Nephron progenitor cell (in vitro differentiated cells): Measurements from ENCODE around the gene CSNK2B.

Experiments used
- DNase-seq: peaks from one replicate; pipeline ENCODE4 v3.0.0; 2021
- H3K27ac Mint-ChIP-seq: 2 replicates; pipeline ENCODE4 v1.8.0; 2021; ENCODE audit warnings: mild to moderate bottlenecking, moderate library complexity, mixed read lengths
- H3K27me3 Mint-ChIP-seq: 2 replicates; pipeline ENCODE4 v1.8.0; 2021; ENCODE audit warnings: mild to moderate bottlenecking, low read depth, mixed read lengths; ENCODE audit not compliant: poor library complexity
- H3K36me3 Mint-ChIP-seq: 2 replicates; pipeline ENCODE4 v1.8.0; 2021; ENCODE audit warnings: low read depth, mixed read lengths
- H3K4me1 Mint-ChIP-seq: 2 replicates; pipeline ENCODE4 v1.8.0; 2021; ENCODE audit warnings: mixed read lengths
- H3K4me3 Mint-ChIP-seq: 2 replicates; pipeline ENCODE4 v1.8.0; 2021; ENCODE audit warnings: mild to moderate bottlenecking, moderate library complexity, mixed read lengths
- H3K9me3 Mint-ChIP-seq: 2 replicates; pipeline ENCODE4 v1.8.0; 2021; ENCODE audit warnings: mild to moderate bottlenecking, moderate library complexity, mixed read lengths
- CTCF ChIP-seq: fragments of 200-600 bp; sonication (generic); IDR thresholded peaks from 2 replicates; pipeline ENCODE4 v1.5.0; 2021; ENCODE audit warnings: antibody characterized with exemption

Gene CSNK2B

DNA sequence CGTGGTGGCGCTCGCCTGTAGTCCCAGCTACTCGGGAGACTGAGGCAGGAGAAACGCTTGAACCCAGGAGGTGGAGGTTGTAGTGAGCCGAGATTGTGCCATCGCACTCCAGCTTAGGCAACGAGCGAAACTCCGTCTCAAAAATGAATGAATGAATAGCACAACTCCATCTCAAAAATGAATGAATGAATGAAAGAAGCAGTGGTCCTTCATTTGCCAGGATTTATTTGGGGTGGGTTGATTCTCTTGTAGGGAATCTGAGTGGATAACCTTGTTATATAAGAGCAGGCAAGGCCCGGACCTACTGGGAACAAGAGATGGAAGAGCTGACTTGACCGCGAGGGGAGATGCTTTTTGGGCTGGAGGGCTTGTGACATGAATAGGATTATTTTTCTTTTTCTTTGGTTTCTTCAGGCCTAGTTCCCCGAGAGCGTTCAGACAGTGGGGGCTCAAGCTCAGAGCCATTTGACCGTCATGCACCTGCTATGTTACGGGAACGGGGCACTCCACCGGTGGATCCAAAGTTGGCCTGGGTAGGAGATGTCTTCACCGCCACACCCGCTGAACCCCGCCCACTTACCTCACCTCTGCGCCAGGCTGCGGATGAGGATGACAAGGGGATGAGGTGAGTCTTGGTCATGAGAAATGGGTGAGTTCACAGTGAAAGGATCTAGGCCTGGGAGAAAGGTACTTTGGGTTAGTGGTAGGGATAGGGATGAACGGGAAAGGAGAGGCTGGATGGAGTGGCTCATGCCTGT lies 35.5 kb upstream of the CSNK2B start:
- peaks cover 82% of the 10 kb centered on the region for H3K36me3 Mint-ChIP-seq
- no peaks in the 10 kb centered on the region for H3K9me3 Mint-ChIP-seq
- no peak for DNase-seq
- peaks cover 3% of the 10 kb centered on the region for H3K27me3 Mint-ChIP-seq
- no peak for TF ChIP-seq CTCF
- H3K27ac Mint-ChIP-seq = peak overlapping the region; percentile 89
- H3K4me1 Mint-ChIP-seq = peaks cover 5% of the 10 kb centered on the region
- H3K4me3 Mint-ChIP-seq = no peak overlapping the region

DNA sequence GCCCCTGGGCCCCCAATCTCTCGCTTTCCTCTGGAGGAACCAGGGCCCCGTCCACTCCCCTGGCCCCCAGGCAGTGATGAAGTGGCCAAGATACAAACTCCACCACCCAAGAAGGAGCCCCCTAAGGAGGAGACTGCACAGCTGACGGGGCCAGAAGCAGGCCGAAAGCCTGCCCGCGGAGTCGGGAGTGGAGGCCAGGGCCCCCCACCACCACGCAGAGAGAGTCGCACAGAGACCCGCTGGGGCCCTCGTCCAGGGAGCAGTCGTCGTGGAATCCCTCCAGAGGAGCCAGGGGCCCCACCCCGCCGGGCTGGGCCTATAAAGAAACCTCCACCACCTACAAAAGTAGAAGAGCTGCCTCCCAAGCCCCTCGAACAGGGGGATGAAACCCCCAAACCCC lies 34.7 kb upstream of the CSNK2B start:
- DNase-seq = no peak
- Mint-ChIP-seq H3K36me3 (peaks cover 82% of the 10 kb centered on the region), H3K27ac (peak overlapping the region; percentile 89), H3K4me1 (peaks cover 5% of the 10 kb centered on the region), H3K9me3 (no peaks in the 10 kb centered on the region), H3K4me3 (no peak overlapping the region), H3K27me3 (peaks cover 3% of the 10 kb centered on the region)
- TF ChIP-seq CTCF = no peak

- no peak overlapping the region for H3K4me3 Mint-ChIP-seq
- TF ChIP-seq CTCF = no peak
- no peak for DNase-seq
- H3K36me3 Mint-ChIP-seq = peaks cover 82% of the 10 kb centered on the region
- H3K4me1 Mint-ChIP-seq = peaks cover 5% of the 10 kb centered on the region
- no peaks in the 10 kb centered on the region for H3K9me3 Mint-ChIP-seq
- H3K27ac Mint-ChIP-seq = peak overlapping the region; percentile 96
- peaks cover 3% of the 10 kb centered on the region for H3K27me3 Mint-ChIP-seq
These were observed 34.1 kb upstream of the CSNK2B start for GRCh38 chr6:31631681-31632278.

GRCh38 chr6:31632279-31632946 lies 33.5 kb upstream of the CSNK2B start:
- Mint-ChIP-seq H3K36me3 (peaks cover 82% of the 10 kb centered on the region), H3K4me1 (peaks cover 5% of the 10 kb centered on the region), H3K9me3 (no peaks in the 10 kb centered on the region), H3K27me3 (peaks cover 3% of the 10 kb centered on the region), H3K27ac (peak overlapping the region; percentile 96), H3K4me3 (no peak overlapping the region)
- no peak for DNase-seq
- no peak for TF ChIP-seq CTCF

DNA sequence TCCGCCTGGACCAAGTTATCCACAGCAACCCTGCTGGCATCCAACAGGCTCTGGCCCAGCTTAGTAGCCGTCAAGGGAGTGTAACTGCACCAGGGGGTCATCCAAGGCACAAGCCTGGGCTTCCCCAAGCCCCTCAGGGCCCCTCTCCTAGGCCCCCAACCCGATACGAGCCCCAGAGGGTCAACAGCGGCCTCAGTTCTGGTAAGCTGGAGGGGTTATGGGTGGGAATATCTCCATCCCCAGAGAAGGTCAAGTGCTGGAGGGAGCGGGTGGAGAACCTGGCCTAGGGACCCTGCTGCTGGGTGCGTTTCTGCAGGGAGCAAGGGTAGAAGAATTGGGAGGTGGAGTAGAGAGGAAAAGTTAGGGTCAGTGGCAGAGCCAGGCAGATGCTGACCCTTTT lies 32.4 kb upstream of the CSNK2B start:
- H3K36me3 Mint-ChIP-seq = peaks cover 72% of the 10 kb centered on the region
- peaks cover 3% of the 10 kb centered on the region for H3K27me3 Mint-ChIP-seq
- TF ChIP-seq CTCF = no peak
- no peak overlapping the region for H3K4me3 Mint-ChIP-seq
- H3K27ac Mint-ChIP-seq = peak overlapping the region; percentile 96
- H3K4me1 Mint-ChIP-seq = peaks cover 5% of the 10 kb centered on the region
- H3K9me3 Mint-ChIP-seq = no peaks in the 10 kb centered on the region
- DNase-seq = no peak
